Lower lobe of right lung (tissue), 2 donors: Measurements from ENCODE around the gene RBM15. TPM values are rescaled to one million over a fixed set of nuclear protein-coding genes. Genes with fewer than 3 reads are reported as not detected.

Experiments used
- ATAC-seq, 2 donors: fragments of 200-7000 bp; cut with Tn5 transposase; one replicate each; pipeline ENCODE4 v1.9.1; 2020 to 2022; ENCODE audit warnings: mild to moderate bottlenecking in 2 of 2, moderate library complexity in 2 of 2
- DNase-seq: peaks from one replicate; pipeline ENCODE4 v3.0.0-alpha.2; 2020
- H3K27ac ChIP-seq: fragments of 200-600 bp; one replicate; pipeline ENCODE4 v1.8.0; 2022
- H3K27me3 ChIP-seq: fragments of 200-600 bp; one replicate; pipeline ENCODE4 v1.8.0; 2022; ENCODE audit warnings: low read depth
- H3K36me3 ChIP-seq: fragments of 200-600 bp; one replicate; pipeline ENCODE4 v1.8.0; 2022; ENCODE audit warnings: mild to moderate bottlenecking
- H3K4me1 ChIP-seq: fragments of 200-600 bp; one replicate; pipeline ENCODE4 v1.8.0; 2022
- H3K4me3 ChIP-seq: fragments of 200-600 bp; one replicate; pipeline ENCODE4 v1.8.0; 2022; ENCODE audit warnings: mild to moderate bottlenecking
- H3K9me3 ChIP-seq: fragments of 200-600 bp; one replicate; pipeline ENCODE4 v1.8.0; 2022
- CTCF ChIP-seq: fragments of 200-600 bp; IDR thresholded peaks from one replicate; pipeline ENCODE4 v1.8.0; 2022; ENCODE audit warnings: antibody characterized with exemption, mild to moderate bottlenecking
- intact Hi-C: fragments of 100-400 bp; cut with DNase I; formaldehyde crosslinking; loops from one replicate; pipeline ENCODE4 v1.11.0; 2022
- total RNA-seq: library from RNA; stranded (reverse); fragmentation: NEBNext Ultra II Directional; extraction: Animal tissue kit (Norgen Biotek cat#: 25700); gene quantifications from one replicate; pipeline ENCODE4 v1.2.1, GENCODE V29; 2021
- donor health status: DM: no; HTN: yes; CAD: no; lungs with severe emphysema.

Gene RBM15
- total RNA-seq, 1 donor from 2014 or later = 23.3 TPM

GRCh38 chr1:110393691-110394492, 54.7 kb downstream of the RBM15 start:
- no peak overlapping the region for H3K27ac ChIP-seq

GRCh38 chr1:110394493-110394820, 55.3 kb downstream of the RBM15 start:
- Histone ChIP-seq H3K4me1 (peaks cover 5% of the 10 kb centered on the region), H3K36me3 (peaks cover 30% of the 10 kb centered on the region), H3K27me3 (no peaks in the 10 kb centered on the region), H3K4me3 (no peak overlapping the region), H3K27ac (no peak overlapping the region), H3K9me3 (no peaks in the 10 kb centered on the region)
- intact Hi-C loops = no loop called here
- no peak for DNase-seq
- no peak for ATAC-seq
- no peak for TF ChIP-seq CTCF

More at GRCh38 chr1:110393691-110394492, 54.7 kb downstream of the RBM15 start:
- no peak for TF ChIP-seq CTCF
- Histone ChIP-seq H3K4me1 (peaks cover 10% of the 10 kb centered on the region), H3K9me3 (no peaks in the 10 kb centered on the region), H3K36me3 (peaks cover 25% of the 10 kb centered on the region), H3K27me3 (no peaks in the 10 kb centered on the region), H3K4me3 (no peak overlapping the region)
- ATAC-seq (no peak), DNase-seq (no peak)
- intact Hi-C loops = no loop called here

Other genes starting within 250 kb of the RBM15 start
- not detected for gene UBL4B, start 226.9 kb upstream of the RBM15 start, total RNA-seq
- not detected for gene SLC6A17, start 188.9 kb upstream of the RBM15 start, total RNA-seq
- 10.0 TPM for gene KCNC4, start 129.1 kb upstream of the RBM15 start, total RNA-seq
- 9.6 TPM for gene SLC16A4, start 51.6 kb downstream of the RBM15 start, total RNA-seq
- 121 TPM for gene LAMTOR5, start 68.3 kb downstream of the RBM15 start, total RNA-seq
- not detected for gene PROK1, start 111.8 kb downstream of the RBM15 start, total RNA-seq
- not detected for gene KCNA10, start 179.8 kb downstream of the RBM15 start, total RNA-seq